Aorta (tissue), 5 donors: Measurements from ENCODE around the gene SIX5. TPM values are rescaled to one million over a fixed set of nuclear protein-coding genes. Genes with fewer than 3 reads are reported as not detected.
A peak's percentile ranks its signal among the peaks of the same experiment; 100 is the strongest.

Source experiments
- ATAC-seq: fragments of 200-7000 bp; cut with Tn5 transposase; one replicate; pipeline ENCODE4 v1.9.1; 2022; ENCODE audit warnings: moderate library complexity; ENCODE audit not compliant: low FRiP score
- DNase-seq, 2 donors: peaks; one replicate each; pipeline ENCODE4 v3.0.0-alpha.2; 2020
- H3K27ac ChIP-seq, 2 donors: one replicate each; pipeline ENCODE4 v1.5.1; 2013; ENCODE audit warnings: low read length in 2 of 2, mild to moderate bottlenecking in 2 of 2, moderate library complexity in 2 of 2, control low read depth in 1 of 2, inconsistent platforms in 1 of 2, low read depth in 1 of 2
- H3K27me3 ChIP-seq, 2 donors: one replicate each; pipeline ENCODE4 v1.6.1; 2013; ENCODE audit warnings: control low read depth in 1 of 2, low read length in 1 of 2, mild to moderate bottlenecking in 1 of 2, moderate library complexity in 1 of 2; ENCODE audit not compliant: insufficient read depth in 2 of 2, control insufficient read depth in 1 of 2
- H3K36me3 ChIP-seq, 2 donors: one replicate each; pipeline ENCODE4 v1.6.1; 2013; ENCODE audit warnings: control low read depth in 1 of 2, low read length in 1 of 2, mild to moderate bottlenecking in 1 of 2; ENCODE audit not compliant: insufficient read depth in 2 of 2, control insufficient read depth in 1 of 2
- H3K4me1 ChIP-seq, 2 donors: one replicate each; pipeline ENCODE4 v1.6.1; 2013; ENCODE audit warnings: low read length in 2 of 2, control low read depth in 1 of 2, mild to moderate bottlenecking in 1 of 2, moderate library complexity in 1 of 2; ENCODE audit not compliant: insufficient read depth in 2 of 2, control insufficient read depth in 1 of 2
- H3K4me3 ChIP-seq, 2 donors: one replicate each; pipeline ENCODE4 v1.5.1; 2013; ENCODE audit warnings: low read length in 2 of 2, control low read depth in 1 of 2, mild to moderate bottlenecking in 1 of 2
- H3K9me3 ChIP-seq: one replicate; pipeline ENCODE4 v1.6.1; 2013; ENCODE audit warnings: mild to moderate bottlenecking, low read length; ENCODE audit not compliant: control insufficient read depth
- WGBS, 2 donors: extraction: QIAGEN DNeasy Blood & Tissue Kit; methylation state at CpG; one replicate each; pipeline ENCODE4 v1.1.7; 2013; 5-methylcytosine and 5-hydroxymethylcytosine counted together
- intact Hi-C, 2 donors: fragments of 100-400 bp; cut with DNase I; formaldehyde crosslinking; loops; one replicate each; pipeline versions ENCODE4 v1.14.2 to v1.15.0; 2022
- polyA plus RNA-seq, 2 donors: library from polyadenylated mRNA; stranded (reverse); fragments of 200-250 nt; gene quantifications; one replicate each; pipeline ENCODE4 v1.2.3, GENCODE V29; 2013
- total RNA-seq, 2 donors: library from RNA; stranded (reverse); fragmentation: NEBNext Ultra II Directional; extraction: Animal tissue kit (Norgen Biotek cat#: 25700); gene quantifications; one replicate each; pipeline ENCODE4 v1.2.1, GENCODE V29; 2021
- donor health status: healthy with polysubstance abuse.
- donor health status: Bipolar disorder and iron deficiency.
- donor health status: DM: no; HTN: no; CAD: no.
- donor health status: DM: no; HTN: no; CAD: no.
- donor health status: DM: yes; HTN: yes; CAD: no.

Gene SIX5
- total and polyA plus RNA-seq, 4 donors, result 8.1 to 34.4 (median 22.6) TPM

DNA sequence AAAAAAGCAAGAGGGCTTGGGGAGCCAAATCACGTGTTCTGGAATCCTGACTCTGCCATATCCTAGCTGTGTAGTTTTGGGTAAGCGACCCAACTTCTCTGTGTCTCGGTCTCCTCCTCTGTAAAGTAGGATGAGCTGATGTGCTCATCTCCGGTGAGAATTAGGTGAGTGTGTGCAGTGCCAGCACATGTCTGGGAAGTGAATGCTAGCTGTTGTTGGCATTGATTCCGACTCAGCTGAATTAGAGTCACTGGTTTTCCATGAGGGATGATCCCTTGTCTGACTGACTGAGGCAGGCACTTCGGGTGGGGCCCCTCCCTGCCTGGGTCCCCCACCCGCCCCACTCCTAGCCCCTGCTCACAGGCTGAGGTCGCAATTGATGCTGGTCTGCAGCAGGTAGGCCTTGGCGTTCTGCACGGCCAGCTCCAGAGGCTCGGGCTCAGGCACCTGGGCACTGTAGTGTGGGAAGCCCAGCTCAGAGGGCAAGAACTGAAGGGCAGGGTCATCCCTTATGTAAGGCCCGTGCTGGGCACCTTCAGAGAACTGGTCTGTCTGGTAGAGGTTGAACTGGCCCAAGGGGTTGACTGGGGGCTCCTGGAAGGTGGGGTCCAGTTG lies 45.2 kb upstream of the SIX5 start:
- 86% methylated on average over 12 of the region's 12 CpGs for WGBS, 2 donors
- Histone ChIP-seq H3K4me1 (no peaks in the 10 kb centered on the region), H3K9me3 (no peaks in the 10 kb centered on the region), H3K4me3 (no peak overlapping the region), H3K27ac (no peak overlapping the region), H3K27me3 (no peaks in the 10 kb centered on the region), H3K36me3 (no peaks in the 10 kb centered on the region)
- DNase-seq, result no peak
- intact Hi-C loops, result loop anchor here in 1 of 2 donors (5.0 kb wide), 1 partner anchor 38 kb away; no protein-coding TSS in a partner anchor
- ATAC-seq, result no peak

DNA sequence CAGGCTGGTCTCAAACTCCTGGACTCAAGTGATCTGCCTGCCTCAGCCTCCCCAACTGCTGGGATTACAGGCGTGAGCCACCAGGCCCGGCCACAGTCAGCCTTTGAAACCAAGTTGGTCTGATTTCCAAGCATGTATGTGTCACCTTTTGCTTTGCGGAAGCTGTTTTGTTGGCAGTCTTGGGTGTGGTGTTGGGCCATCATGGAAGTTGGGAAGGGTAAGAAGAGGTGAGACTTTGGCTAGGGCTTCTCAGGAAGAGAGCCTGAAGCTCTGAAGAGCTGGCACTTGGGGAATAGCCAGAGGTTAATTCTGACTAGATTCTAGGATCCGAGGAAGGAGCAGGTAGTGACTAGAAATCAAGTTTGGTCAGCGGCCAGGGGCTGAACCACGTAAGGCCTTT lies 43.2 kb upstream of the SIX5 start:
- no peak overlapping the region for H3K4me3 ChIP-seq
- 92 to 95% methylated on average over 6 of the region's 6 CpGs for WGBS, 2 donors
- intact Hi-C loops, result loop anchor here in 1 of 2 donors (5.0 kb wide), 1 partner anchor 40 kb away; no protein-coding TSS in a partner anchor

GRCh38 chr19:45809643-45810159 lies 40.6 kb upstream of the SIX5 start:
- Histone ChIP-seq H3K27ac (no peak overlapping the region), H3K4me1 (no peaks in the 10 kb centered on the region), H3K27me3 (no peaks in the 10 kb centered on the region), H3K36me3 (no peaks in the 10 kb centered on the region), H3K9me3 (no peaks in the 10 kb centered on the region), H3K4me3 (no peak overlapping the region)
- ATAC-seq (no peak), DNase-seq (no peak)
- intact Hi-C loops, result loop anchor here in 1 of 2 donors (5.0 kb wide), 1 partner anchor 43 kb away; no protein-coding TSS in a partner anchor
- WGBS, 2 donors, result 40 to 41% methylated on average over 7 of the region's 7 CpGs

More for the DNA sequence above, 43.2 kb upstream of the SIX5 start:
- Histone ChIP-seq H3K9me3 (no peaks in the 10 kb centered on the region), H3K27ac (no peak overlapping the region), H3K27me3 (no peaks in the 10 kb centered on the region), H3K36me3 (no peaks in the 10 kb centered on the region), H3K4me1 (no peaks in the 10 kb centered on the region)
- no peak for DNase-seq
- ATAC-seq, result no peak

DNA sequence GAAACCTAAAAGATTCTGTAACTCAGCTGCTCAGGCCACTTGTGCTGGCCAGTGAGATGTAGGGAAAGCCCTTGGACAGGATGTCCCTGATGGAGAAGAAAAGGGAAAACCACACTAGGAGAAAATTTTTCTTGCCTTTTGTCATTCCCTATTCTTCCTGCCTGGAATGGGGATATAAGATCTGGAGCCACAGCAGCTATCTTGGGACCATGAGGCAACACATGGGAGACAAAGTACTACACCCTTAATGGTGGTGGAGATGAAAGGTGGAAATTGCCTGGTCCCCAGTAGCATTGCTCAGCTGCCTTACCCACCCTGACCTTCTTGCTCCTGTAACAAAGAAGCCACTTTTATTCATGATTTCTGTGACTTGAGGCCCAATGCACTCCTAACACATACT lies 36.7 kb upstream of the SIX5 start:
- no peak for ATAC-seq
- no peak overlapping the region for H3K4me3 ChIP-seq
- H3K27ac ChIP-seq, result no peak overlapping the region
- no peak for DNase-seq
- intact Hi-C loops, result no loop called here
- H3K36me3 ChIP-seq, result no peaks in the 10 kb centered on the region
- no peaks in the 10 kb centered on the region for H3K4me1 ChIP-seq
- no peaks in the 10 kb centered on the region for H3K27me3 ChIP-seq
- no peaks in the 10 kb centered on the region for H3K9me3 ChIP-seq

GRCh38 chr19:45804959-45805230 lies 35.8 kb upstream of the SIX5 start:
- Histone ChIP-seq H3K4me3 (no peak overlapping the region), H3K27ac (no peak overlapping the region), H3K36me3 (no peaks in the 10 kb centered on the region), H3K27me3 (no peaks in the 10 kb centered on the region), H3K9me3 (no peaks in the 10 kb centered on the region), H3K4me1 (no peaks in the 10 kb centered on the region)
- WGBS, 2 donors, result 91 to 93% methylated on average over 8 of the region's 8 CpGs
- no peak for ATAC-seq
- no peak for DNase-seq
- intact Hi-C loops, result no loop called here

DNA sequence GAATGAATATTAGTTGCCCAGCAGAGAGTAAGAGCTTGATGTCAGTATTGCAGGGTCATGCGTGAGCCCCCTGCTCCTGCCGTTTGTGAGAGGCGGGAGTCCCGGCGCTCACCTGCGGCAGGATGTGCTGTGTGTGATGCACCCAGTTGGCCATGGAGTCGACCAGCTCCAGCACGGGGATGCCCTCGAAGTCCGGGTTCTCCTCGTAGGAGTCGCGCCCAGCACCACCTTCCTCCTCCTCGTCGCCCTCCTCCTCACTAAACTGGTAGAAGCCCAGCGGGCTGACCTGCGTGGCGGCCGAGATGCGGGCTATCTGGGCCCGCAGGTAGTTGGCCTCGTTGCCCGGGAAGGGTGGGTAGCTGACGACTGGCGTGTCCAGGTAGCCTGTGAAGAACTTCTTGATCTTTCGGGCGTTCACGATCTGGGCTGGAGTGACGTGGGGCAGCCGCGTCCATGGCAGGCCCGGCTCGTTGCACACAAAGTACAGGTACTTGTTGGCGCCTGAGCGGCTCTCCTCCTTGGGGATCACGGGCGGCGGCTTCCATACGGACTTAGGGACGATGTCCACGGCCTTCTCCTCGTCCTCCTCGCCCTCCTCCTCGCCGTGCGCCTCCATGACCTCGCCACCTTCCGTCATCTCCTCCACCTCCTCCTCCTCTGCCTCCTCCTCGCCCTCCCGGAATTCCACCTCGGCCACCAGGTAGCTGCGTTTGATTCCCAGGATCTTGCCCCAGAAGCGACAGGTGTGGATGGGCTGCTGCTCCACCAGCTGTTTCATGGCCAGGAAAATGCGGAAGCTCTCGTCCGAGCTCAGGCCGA lies 35.3 kb upstream of the SIX5 start:
- no peaks in the 10 kb centered on the region for H3K27me3 ChIP-seq
- intact Hi-C loops, result no loop called here
- 92% methylated on average over 53 to 57 of the region's 57 CpGs for WGBS, 2 donors
- H3K27ac ChIP-seq, result no peak overlapping the region
- no peak overlapping the region for H3K4me3 ChIP-seq
- H3K9me3 ChIP-seq, result no peaks in the 10 kb centered on the region
- peak in 1 of 2 donors; percentile 74 for DNase-seq
- H3K36me3 ChIP-seq, result no peaks in the 10 kb centered on the region
- H3K4me1 ChIP-seq, result no peaks in the 10 kb centered on the region
- no peak for ATAC-seq

- intact Hi-C loops, result no loop called here
- 85 to 89% methylated on average over 7 of the region's 7 CpGs for WGBS, 2 donors
Measured at GRCh38 chr19:45801603-45802175, 32.6 kb upstream of the SIX5 start.

DNA sequence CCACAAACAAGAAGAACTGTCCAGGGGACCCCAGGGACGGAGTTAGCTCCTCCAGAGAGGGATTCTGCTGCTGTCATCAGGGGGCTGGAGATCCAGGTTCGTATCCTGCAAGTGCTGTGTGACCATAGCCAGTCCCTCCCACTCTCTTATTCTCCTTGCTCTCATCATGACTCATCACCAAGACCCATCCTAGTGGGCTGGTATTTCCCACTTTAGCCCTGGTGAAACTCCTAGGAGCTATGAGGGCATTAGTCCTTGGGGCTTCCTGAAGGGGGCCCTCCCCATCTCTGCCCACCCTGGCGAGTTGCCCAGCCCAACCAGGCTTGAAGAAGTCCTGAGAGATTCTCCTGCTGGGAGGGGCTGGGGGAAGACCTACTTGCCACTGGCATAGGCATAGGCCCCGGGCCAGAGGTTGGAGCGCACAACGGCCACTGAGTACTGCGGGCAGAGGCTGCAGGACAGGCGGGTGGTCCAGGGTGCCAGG lies 31.1 kb upstream of the SIX5 start:
- DNase-seq (peak in 1 of 2 donors; percentile 76), ATAC-seq (no peak)
- H3K4me1 ChIP-seq, result no peaks in the 10 kb centered on the region
- intact Hi-C loops, result no loop called here
- H3K9me3 ChIP-seq, result no peaks in the 10 kb centered on the region
- no peak overlapping the region for H3K27ac ChIP-seq
- 78 to 82% methylated on average over 8 of the region's 8 CpGs for WGBS, 2 donors
- no peaks in the 10 kb centered on the region for H3K36me3 ChIP-seq
- H3K27me3 ChIP-seq, result no peaks in the 10 kb centered on the region
- H3K4me3 ChIP-seq, result no peak overlapping the region

More at GRCh38 chr19:45801603-45802175, 32.6 kb upstream of the SIX5 start:
- no peak for ATAC-seq
- Histone ChIP-seq H3K4me1 (no peaks in the 10 kb centered on the region), H3K36me3 (no peaks in the 10 kb centered on the region), H3K9me3 (no peaks in the 10 kb centered on the region), H3K4me3 (no peak overlapping the region), H3K27me3 (no peaks in the 10 kb centered on the region), H3K27ac (no peak overlapping the region)
- no peak for DNase-seq
